GM12872 (cell line): ENCODE data around the gene NOP9.
A peak's percentile ranks its signal among the peaks of the same experiment; 100 is the strongest.

ENCODE experiments used
- TF ChIP-seq, protein P1 (sequence below): IDR thresholded peaks from 3 replicates; pipeline ENCODE4 v1.5.1; 2011; ENCODE audit warnings: low read depth, mild to moderate bottlenecking, low read length, moderate library complexity; ENCODE audit not compliant: insufficient read depth

The NOP9 gene

DNA sequence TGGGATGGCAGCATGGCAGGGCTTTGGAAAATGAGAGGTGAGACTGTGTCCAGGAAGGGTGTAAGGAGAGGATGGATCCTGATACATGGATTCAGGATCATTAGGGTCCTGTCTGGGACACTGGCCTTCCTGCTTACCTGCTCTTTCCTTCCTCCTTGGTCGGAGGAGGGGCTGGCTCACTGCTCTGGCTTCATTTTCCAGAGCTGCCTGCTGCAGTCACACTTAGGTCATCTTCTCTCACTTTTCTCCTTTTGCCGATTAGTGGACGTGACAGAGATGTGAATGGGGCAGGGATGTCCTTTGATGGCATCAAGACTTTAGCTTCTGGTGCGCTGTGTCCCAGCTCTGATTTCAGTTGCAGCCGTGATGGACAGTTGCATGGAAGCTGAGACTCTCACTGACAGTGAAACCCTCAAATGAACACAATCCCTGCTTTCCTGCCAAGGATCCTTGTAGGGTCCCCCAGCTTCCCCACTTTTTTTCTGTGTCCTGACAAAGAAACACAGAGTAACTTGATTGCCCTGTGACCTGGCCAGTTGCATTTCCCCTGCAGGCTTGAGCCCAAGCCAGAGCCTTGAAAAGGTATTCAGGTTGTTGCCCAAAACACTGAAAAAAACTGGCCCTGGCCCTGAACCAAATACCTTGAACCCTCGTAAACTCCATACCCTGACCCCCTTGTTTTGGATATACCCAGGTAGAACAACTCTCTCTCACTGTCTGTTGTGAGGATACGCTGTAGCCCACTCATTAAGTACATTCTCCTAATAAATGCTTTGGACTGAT, 8.9 kb downstream of the NOP9 start:
- TF ChIP-seq, protein P1, sequence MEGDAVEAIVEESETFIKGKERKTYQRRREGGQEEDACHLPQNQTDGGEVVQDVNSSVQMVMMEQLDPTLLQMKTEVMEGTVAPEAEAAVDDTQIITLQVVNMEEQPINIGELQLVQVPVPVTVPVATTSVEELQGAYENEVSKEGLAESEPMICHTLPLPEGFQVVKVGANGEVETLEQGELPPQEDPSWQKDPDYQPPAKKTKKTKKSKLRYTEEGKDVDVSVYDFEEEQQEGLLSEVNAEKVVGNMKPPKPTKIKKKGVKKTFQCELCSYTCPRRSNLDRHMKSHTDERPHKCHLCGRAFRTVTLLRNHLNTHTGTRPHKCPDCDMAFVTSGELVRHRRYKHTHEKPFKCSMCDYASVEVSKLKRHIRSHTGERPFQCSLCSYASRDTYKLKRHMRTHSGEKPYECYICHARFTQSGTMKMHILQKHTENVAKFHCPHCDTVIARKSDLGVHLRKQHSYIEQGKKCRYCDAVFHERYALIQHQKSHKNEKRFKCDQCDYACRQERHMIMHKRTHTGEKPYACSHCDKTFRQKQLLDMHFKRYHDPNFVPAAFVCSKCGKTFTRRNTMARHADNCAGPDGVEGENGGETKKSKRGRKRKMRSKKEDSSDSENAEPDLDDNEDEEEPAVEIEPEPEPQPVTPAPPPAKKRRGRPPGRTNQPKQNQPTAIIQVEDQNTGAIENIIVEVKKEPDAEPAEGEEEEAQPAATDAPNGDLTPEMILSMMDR = no peak

DNA sequence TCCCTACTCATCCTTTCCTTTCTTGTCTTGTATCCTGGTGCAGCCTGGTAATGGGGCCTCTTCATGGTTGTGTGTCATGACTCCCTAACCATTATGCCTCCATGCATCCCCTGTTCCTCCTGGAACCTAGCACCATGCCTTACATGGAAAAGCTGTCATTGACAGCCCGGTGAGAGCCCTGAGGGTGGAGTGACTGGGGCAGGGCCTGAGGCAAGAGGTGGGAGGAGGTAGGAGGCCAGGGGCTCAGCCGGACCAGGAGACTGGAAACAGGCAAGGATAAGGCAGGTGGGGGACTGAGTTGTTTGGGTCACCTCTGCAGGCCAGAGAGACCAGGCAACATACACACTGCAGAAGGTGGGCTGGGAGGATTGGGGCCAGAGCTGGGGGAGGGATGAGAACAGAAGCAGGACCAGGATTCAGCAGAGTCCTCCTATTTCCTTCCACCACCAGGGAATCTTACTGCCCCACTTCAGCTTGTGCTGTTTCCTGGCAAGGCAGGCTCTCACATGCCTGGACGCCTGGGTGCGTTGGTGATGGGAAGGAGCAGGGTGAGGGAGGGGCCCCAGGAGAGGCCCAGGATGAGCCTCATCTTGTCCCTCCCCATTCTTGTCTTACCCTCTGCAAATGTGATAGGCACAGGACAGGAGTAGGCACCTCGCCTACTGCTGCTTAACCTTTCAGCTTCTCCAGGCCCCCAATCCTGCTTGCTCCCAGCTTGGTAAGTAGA, 10.1 kb downstream of the NOP9 start, which contains the start of gene LTB4R2:
LTB4R2 (plus strand) TSS at position 603 of the 727 bp plus-strand sequence. CDS start 525 bp downstream, outside the sequence.
- TF ChIP-seq, protein P1 = no peak

DNA sequence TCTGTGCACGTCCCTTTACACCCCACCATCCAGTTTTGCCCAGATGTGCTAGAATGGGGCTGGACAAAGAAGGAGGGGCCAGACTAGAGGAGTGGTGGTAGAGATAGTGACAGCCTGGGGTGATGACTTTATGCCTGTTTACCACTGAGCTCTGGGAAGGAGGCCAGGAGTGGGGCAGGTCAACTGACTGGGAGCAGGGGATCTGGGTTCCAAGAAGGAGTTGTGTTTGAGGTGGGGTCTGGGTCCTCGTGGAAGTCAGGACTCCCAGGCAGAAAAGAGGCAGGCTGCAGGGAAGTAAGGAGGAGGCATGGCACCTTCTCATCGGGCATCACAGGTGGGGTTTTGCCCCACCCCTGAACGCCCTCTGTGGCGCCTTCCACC, 10.6 kb downstream of the NOP9 start:
- TF ChIP-seq, protein P1 = no peak

DNA sequence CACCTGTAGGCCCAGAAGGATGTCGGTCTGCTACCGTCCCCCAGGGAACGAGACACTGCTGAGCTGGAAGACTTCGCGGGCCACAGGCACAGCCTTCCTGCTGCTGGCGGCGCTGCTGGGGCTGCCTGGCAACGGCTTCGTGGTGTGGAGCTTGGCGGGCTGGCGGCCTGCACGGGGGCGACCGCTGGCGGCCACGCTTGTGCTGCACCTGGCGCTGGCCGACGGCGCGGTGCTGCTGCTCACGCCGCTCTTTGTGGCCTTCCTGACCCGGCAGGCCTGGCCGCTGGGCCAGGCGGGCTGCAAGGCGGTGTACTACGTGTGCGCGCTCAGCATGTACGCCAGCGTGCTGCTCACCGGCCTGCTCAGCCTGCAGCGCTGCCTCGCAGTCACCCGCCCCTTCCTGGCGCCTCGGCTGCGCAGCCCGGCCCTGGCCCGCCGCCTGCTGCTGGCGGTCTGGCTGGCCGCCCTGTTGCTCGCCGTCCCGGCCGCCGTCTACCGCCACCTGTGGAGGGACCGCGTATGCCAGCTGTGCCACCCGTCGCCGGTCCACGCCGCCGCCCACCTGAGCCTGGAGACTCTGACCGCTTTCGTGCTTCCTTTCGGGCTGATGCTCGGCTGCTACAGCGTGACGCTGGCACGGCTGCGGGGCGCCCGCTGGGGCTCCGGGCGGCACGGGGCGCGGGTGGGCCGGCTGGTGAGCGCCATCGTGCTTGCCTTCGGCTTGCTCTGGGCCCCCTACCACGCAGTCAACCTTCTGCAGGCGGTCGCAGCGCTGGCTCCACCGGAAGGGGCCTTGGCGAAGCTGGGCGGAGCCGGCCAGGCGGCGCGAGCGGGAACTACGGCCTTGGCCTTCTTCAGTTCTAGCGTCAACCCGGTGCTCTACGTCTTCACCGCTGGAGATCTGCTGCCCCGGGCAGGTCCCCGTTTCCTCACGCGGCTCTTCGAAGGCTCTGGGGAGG, 11.3 kb downstream of the NOP9 start, which contains the start of gene LTB4R:
LTB4R (plus strand) TSS at position 857 of the 959 bp plus-strand sequence. CDS start 4,150 bp downstream, outside the sequence.
- TF ChIP-seq, protein P1 = peak; percentile 34

GRCh38 chr14:24311837-24312615, 12.4 kb downstream of the NOP9 start:
- TF ChIP-seq, protein P1 = no peak

- TF ChIP-seq, protein P1 = no peak
Observed at GRCh38 chr14:24312736-24313507, 13.3 kb downstream of the NOP9 start.
